Measurements from ENCODE around the gene CBX4.

Gene CBX4

GRCh38 chr17:79834565-79835469 is 4.4 kb downstream of the CBX4 start:
- no peaks in the 10 kb centered on the region for H3K9me3 Mint-ChIP-seq
- peaks cover 0 to under 1% of the 10 kb centered on the region in 2 donors for H3K27me3 Mint-ChIP-seq
- peak overlapping the region in 1 of 2 donors; percentile 82 for H3K27ac Mint-ChIP-seq
- DNase-seq (peak in 2 of 3 experiments; percentile 54 to 55), ATAC-seq (replicated peaks) (no peak)
- H3K4me3 Mint-ChIP-seq = peak overlapping the region; percentile 65 to 68
- H3K4me1 Mint-ChIP-seq (ENCODE audit: low read depth in 2 of 2) = peaks cover 20 to 26% of the 10 kb centered on the region in 2 donors
- H3K36me3 Mint-ChIP-seq (ENCODE audit: insufficient read depth) = peaks cover 66% of the 10 kb centered on the region

- ATAC-seq (replicated peaks) = no peak
- Mint-ChIP-seq H3K4me1 (ENCODE audit: low read depth in 2 of 2) (peaks cover 20 to 29% of the 10 kb centered on the region in 2 donors), H3K9me3 (no peaks in the 10 kb centered on the region), H3K36me3 (ENCODE audit: insufficient read depth) (peaks cover 64% of the 10 kb centered on the region), H3K27me3 (no peaks in the 10 kb centered on the region), H3K4me3 (peak overlapping the region; percentile 65 to 68), H3K27ac (peak overlapping the region in 1 of 2 donors; percentile 82)
- no peak for DNase-seq
Measured at GRCh38 chr17:79833744-79834564, 5.3 kb downstream of the CBX4 start.

DNA sequence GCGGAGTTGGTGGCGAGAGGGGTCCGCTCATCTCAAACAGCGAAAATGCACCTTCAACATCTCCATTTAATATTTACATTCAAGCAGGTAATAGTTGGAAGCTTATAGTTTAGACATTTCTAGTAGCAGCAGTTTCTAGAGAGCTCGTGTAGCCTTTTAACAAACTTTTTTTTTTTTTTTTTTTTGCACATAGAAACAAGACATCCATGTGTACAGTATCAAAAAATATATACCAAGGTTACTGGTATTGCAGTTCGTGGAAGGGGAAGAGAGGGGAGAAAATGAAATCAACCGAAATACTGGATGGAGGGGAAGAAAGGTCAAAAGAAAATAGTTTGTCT is 6.2 kb downstream of the CBX4 start:
- Mint-ChIP-seq H3K9me3 (no peaks in the 10 kb centered on the region), H3K4me3 (peak overlapping the region; percentile 53 to 60), H3K36me3 (ENCODE audit: insufficient read depth) (peaks cover 58% of the 10 kb centered on the region), H3K27ac (peak overlapping the region in 1 of 2 donors; percentile 79), H3K27me3 (no peaks in the 10 kb centered on the region), H3K4me1 (ENCODE audit: low read depth in 2 of 2) (peaks cover 18 to 29% of the 10 kb centered on the region in 2 donors)
- no peak for DNase-seq
- ATAC-seq (replicated peaks) = no peak

- peaks cover 17 to 25% of the 10 kb centered on the region in 2 donors for H3K4me1 Mint-ChIP-seq (ENCODE audit: low read depth in 2 of 2)
Measured at GRCh38 chr17:79832218-79833109, 6.8 kb downstream of the CBX4 start.

GRCh38 chr17:79831265-79832217 is 7.7 kb downstream of the CBX4 start:
- peak overlapping the region in 1 of 2 donors; percentile 46 for H3K27ac Mint-ChIP-seq
- no peak for DNase-seq
- peaks cover 0 to 3% of the 10 kb centered on the region in 2 donors for H3K27me3 Mint-ChIP-seq
- peaks cover 16 to 24% of the 10 kb centered on the region in 2 donors for H3K4me1 Mint-ChIP-seq (ENCODE audit: low read depth in 2 of 2)
- H3K4me3 Mint-ChIP-seq = no peak overlapping the region
- no peaks in the 10 kb centered on the region for H3K9me3 Mint-ChIP-seq
- peaks cover 45% of the 10 kb centered on the region for H3K36me3 Mint-ChIP-seq (ENCODE audit: insufficient read depth)
- no peak for ATAC-seq (replicated peaks)

More at GRCh38 chr17:79832218-79833109, 6.8 kb downstream of the CBX4 start:
- ATAC-seq (replicated peaks) = no peak
- peaks cover 51% of the 10 kb centered on the region for H3K36me3 Mint-ChIP-seq (ENCODE audit: insufficient read depth)
- DNase-seq = no peak
- no peaks in the 10 kb centered on the region for H3K27me3 Mint-ChIP-seq
- H3K4me3 Mint-ChIP-seq = peak overlapping the region; percentile 53 to 60
- H3K9me3 Mint-ChIP-seq = no peaks in the 10 kb centered on the region
- H3K27ac Mint-ChIP-seq = peak overlapping the region in 1 of 2 donors; percentile 79

DNA sequence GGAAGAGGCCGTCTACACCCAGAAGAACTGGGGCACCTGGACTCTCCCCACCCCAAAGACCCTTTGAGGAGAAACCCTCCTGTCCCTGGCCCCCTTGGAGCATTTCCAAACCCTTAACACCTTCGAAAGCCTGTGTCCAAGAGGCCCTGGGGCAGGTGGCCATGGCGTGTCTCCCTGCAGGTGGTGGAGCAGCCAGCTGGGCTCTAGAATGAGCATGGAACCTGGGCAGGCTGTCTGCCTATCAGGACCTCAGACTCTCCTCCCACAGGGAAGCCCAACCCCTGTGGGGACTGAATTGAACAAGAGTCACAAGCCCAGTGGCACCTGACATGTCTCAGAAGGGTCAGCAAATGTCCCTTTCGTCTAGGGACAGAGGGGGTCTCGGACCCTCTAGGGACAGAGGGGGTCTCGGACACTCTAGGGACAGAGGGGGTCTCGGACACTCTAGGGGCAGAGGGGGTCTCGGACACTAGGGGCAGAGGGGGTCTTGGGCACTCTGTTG is 8.4 kb downstream of the CBX4 start:
- ATAC-seq (replicated peaks) (no peak), DNase-seq (no peak)
- peaks cover 40% of the 10 kb centered on the region for H3K36me3 Mint-ChIP-seq (ENCODE audit: insufficient read depth)
- no peak overlapping the region for H3K4me3 Mint-ChIP-seq
- peak overlapping the region in 1 of 2 donors; percentile 12 for H3K27ac Mint-ChIP-seq
- no peaks in the 10 kb centered on the region for H3K9me3 Mint-ChIP-seq
- peaks cover 0 to 10% of the 10 kb centered on the region in 2 donors for H3K27me3 Mint-ChIP-seq
- peaks cover 16 to 26% of the 10 kb centered on the region in 2 donors for H3K4me1 Mint-ChIP-seq (ENCODE audit: low read depth in 2 of 2)

DNA sequence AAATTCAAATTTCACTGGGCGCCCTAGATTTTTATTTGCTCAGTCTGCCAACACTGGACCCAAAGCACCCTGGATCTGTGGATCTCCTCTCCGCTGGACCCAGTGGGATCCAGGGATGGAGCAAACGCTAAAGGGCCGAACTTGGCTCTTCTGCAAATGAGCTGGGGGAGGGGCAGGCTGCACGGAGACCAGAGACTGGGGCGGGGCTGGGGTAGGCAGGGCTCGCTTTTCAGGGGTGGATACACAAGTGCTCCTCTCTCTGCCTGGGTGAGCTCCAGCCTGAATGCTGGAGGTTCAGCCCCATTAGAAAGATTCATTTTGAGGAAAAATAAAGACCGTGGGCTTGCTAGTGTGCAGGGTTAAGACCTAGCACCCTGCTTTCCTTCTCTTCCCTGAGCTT is 8.9 kb downstream of the CBX4 start:
- DNase-seq = no peak
- H3K27ac Mint-ChIP-seq = peak overlapping the region in 1 of 2 donors; percentile 12
- no peak overlapping the region for H3K4me3 Mint-ChIP-seq
- H3K9me3 Mint-ChIP-seq = no peaks in the 10 kb centered on the region
- H3K4me1 Mint-ChIP-seq (ENCODE audit: low read depth in 2 of 2) = peaks cover 18 to 26% of the 10 kb centered on the region in 2 donors
- H3K36me3 Mint-ChIP-seq (ENCODE audit: insufficient read depth) = peaks cover 36% of the 10 kb centered on the region
- peaks cover 0 to 13% of the 10 kb centered on the region in 2 donors for H3K27me3 Mint-ChIP-seq
- no peak for ATAC-seq (replicated peaks)

GRCh38 chr17:79829457-79829856 is 9.8 kb downstream of the CBX4 start:
- Mint-ChIP-seq H3K27ac (peak overlapping the region in 1 of 2 donors; percentile 6), H3K27me3 (peaks cover 3 to 19% of the 10 kb centered on the region in 2 donors), H3K4me1 (ENCODE audit: low read depth in 2 of 2) (peaks cover 11 to 19% of the 10 kb centered on the region in 2 donors), H3K9me3 (no peaks in the 10 kb centered on the region), H3K4me3 (no peak overlapping the region), H3K36me3 (ENCODE audit: insufficient read depth) (peaks cover 28% of the 10 kb centered on the region)
- DNase-seq (no peak), ATAC-seq (replicated peaks) (no peak)

DNA sequence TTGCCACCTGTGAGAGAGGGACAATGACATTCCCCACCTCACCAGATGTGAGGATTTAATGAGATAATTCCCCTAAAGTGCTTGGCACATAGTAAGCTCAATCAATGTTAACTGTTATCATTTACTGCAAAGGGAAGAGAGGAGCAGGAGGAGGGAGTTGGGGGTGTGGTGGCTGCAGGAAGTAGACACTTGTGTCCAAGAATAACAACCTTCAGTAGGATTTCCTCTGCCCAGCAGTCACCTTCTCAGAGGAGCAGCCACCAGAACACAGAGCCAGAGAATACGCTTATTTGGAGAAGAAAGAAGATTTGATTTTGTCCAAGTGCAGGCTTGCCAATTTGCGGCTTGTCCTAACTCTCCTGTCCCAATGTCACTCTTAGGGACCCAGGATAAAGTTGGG is 10.2 kb downstream of the CBX4 start:
- H3K36me3 Mint-ChIP-seq (ENCODE audit: insufficient read depth) = peaks cover 23% of the 10 kb centered on the region
- no peak for DNase-seq
- no peaks in the 10 kb centered on the region for H3K9me3 Mint-ChIP-seq
- peaks cover 6 to 23% of the 10 kb centered on the region in 2 donors for H3K27me3 Mint-ChIP-seq
- no peak for ATAC-seq (replicated peaks)
- peak overlapping the region in 1 of 2 donors; percentile 6 for H3K27ac Mint-ChIP-seq
- no peak overlapping the region for H3K4me3 Mint-ChIP-seq
- peaks cover 11 to 18% of the 10 kb centered on the region in 2 donors for H3K4me1 Mint-ChIP-seq (ENCODE audit: low read depth in 2 of 2)

DNA sequence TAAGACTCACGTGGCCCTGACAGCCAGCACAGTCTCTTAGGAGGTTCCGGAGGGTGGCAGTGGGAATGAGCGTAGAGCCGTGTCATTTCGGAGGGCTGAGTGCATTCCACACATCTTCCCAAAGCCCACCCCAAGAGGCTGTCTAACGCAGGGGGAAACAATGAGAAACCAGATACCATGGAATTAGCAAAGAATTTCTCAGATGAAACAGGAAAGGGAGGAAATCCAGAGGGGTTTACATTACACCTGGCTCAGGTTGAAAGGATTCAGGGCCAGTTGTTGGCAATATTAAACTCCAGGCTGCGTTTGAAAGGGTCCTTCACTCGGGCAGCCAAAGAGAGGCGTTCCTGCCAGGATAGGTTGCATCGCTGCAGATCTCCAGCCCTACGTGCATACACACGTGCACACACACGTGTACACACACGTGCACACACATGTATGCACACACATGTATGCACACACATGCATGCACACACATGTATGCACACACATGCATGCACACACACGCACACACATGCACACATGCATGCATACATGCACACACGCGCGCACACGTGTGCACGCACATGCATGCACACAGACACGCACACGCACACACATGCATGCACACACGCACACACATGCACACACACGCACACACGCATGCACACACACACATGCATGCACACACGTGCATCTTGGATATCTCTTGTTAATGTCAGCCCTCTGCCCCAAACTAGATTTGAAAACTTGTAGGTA is 12.2 kb downstream of the CBX4 start:
- no peak for ATAC-seq (replicated peaks)
- Mint-ChIP-seq H3K4me1 (ENCODE audit: low read depth in 2 of 2) (peaks cover 7 to 13% of the 10 kb centered on the region in 2 donors), H3K27me3 (peaks cover 6 to 41% of the 10 kb centered on the region in 2 donors), H3K4me3 (no peak overlapping the region), H3K36me3 (ENCODE audit: insufficient read depth) (peaks cover 7% of the 10 kb centered on the region), H3K9me3 (no peaks in the 10 kb centered on the region), H3K27ac (peak overlapping the region in 1 of 2 donors; percentile 75)
- no peak for DNase-seq

DNA sequence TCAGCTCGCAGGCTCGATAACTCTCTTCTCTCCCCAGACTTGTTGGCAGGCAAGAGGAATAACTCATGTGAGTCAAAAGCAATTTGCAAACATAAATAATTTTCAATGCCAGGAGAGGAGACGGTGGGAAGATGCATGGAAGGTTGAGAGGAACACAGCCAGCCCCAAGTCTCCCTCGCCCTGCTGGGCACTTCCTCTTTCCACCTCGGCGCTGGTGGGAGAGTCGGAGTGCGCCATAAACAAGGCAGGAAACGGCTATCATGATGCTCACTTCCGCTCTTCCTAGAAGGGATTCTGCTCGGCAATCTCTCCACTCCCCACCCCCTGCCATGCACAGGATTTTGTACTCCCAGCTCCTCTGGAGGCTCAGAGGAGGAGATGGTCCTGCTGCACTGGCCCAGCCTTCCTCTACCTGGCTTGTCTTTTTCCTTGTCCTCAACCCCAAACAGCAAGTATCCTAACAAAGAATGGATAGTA is 13.0 kb downstream of the CBX4 start:
- Mint-ChIP-seq H3K27ac (peak overlapping the region in 1 of 2 donors; percentile 75), H3K4me1 (ENCODE audit: low read depth in 2 of 2) (peaks cover 7 to 13% of the 10 kb centered on the region in 2 donors), H3K36me3 (ENCODE audit: insufficient read depth) (peaks cover 6% of the 10 kb centered on the region), H3K27me3 (peaks cover 6 to 41% of the 10 kb centered on the region in 2 donors), H3K4me3 (no peak overlapping the region), H3K9me3 (no peaks in the 10 kb centered on the region)
- DNase-seq (no peak), ATAC-seq (replicated peaks) (no peak)
